Activated CD4-positive, alpha-beta T cell treated with anti-CD3 and anti-CD28 coated beads, Interleukin-2, amount 10 ng/mL, durations not matched to agents 7 days and 5 days (primary cell): ENCODE results near the gene CHFR. TPM values are rescaled to one million over a fixed set of nuclear protein-coding genes. Genes with fewer than 3 reads are reported as not detected.
"Not testable (repeated sequence)": the region's sequence is repeated elsewhere in the genome, so short reads cannot be mapped to it uniquely, and the experiment has no call there.

ENCODE experiments used
- CTCF ChIA-PET: fragments of 350-600 bp; sonication (Branson Sonifier 250); formaldehyde crosslinking; loops from one replicate; lab custom pipeline; 2021; ENCODE audit warnings: antibody characterized with exemption; lab: Charles Lee
- POLR2A ChIA-PET: fragments of 350-600 bp; sonication (Branson Sonifier 250); formaldehyde crosslinking; loops from one replicate; lab custom pipeline; 2021; ENCODE audit warnings: antibody characterized with exemption; lab: Charles Lee
- DNase-seq: peaks from one replicate; pipeline ENCODE4 v3.0.0-alpha.2; 2020
- H3K27ac Mint-ChIP-seq: one replicate; pipeline ENCODE4 v1.8.0; 2021; ENCODE audit warnings: mild to moderate bottlenecking, moderate library complexity, mixed read lengths
- H3K27me3 Mint-ChIP-seq: one replicate; pipeline ENCODE4 v1.8.0; 2021; ENCODE audit warnings: mixed read lengths
- H3K36me3 Mint-ChIP-seq: one replicate; pipeline ENCODE4 v1.8.0; 2021; ENCODE audit warnings: low read depth, mixed read lengths
- H3K4me1 Mint-ChIP-seq: one replicate; pipeline ENCODE4 v1.8.0; 2021; ENCODE audit warnings: mixed read lengths
- H3K4me3 Mint-ChIP-seq: one replicate; pipeline ENCODE4 v1.8.0; 2021; ENCODE audit warnings: mild to moderate bottlenecking, moderate library complexity, mixed read lengths
- H3K9me3 Mint-ChIP-seq: one replicate; pipeline ENCODE4 v1.8.0; 2021; ENCODE audit warnings: mixed read lengths
- total RNA-seq, 2 experiments: library from RNA; stranded (reverse); gene quantifications; one replicate each; pipeline ENCODE4 v1.2.3, GENCODE V29; 2021

CHFR gene
- total RNA-seq, 2 experiments from 2014 or later, result 71.4 to 88.9 TPM

DNA sequence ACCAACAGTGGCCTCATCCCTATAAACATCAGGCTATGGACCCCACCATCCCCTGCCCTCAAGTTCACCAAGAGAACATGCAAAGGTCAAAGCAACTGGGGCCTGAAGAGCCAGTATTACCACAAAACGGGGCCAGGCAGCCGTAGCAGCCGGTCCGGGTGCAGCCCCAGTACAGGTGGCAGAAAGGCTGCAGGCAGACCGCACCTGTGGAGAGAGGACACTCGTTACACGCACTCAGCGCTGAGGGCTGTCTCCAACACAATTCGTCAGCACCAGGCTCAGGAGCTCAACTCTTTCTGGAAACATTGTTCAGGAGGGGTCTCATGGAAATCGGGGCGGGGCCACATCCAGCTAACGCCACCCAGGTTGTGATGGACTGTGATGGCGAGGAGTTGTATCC, 38.9 kb downstream of the CHFR start:
- no peak overlapping the region for H3K27ac Mint-ChIP-seq
- ChIA-PET POLR2A (no interaction called here), CTCF (interaction anchor here (0.8 to 1.4 kb wide), 3 partner anchors 25 to 53 kb away, joined by 3 to 4 read pairs (median 3); no protein-coding TSS in a partner anchor)
- no peak overlapping the region for H3K4me3 Mint-ChIP-seq
- no peaks in the 10 kb centered on the region for H3K27me3 Mint-ChIP-seq
- no peaks in the 10 kb centered on the region for H3K9me3 Mint-ChIP-seq
- DNase-seq, result no peak
- peaks cover 5% of the 10 kb centered on the region for H3K4me1 Mint-ChIP-seq
- peaks cover 55% of the 10 kb centered on the region for H3K36me3 Mint-ChIP-seq

DNA sequence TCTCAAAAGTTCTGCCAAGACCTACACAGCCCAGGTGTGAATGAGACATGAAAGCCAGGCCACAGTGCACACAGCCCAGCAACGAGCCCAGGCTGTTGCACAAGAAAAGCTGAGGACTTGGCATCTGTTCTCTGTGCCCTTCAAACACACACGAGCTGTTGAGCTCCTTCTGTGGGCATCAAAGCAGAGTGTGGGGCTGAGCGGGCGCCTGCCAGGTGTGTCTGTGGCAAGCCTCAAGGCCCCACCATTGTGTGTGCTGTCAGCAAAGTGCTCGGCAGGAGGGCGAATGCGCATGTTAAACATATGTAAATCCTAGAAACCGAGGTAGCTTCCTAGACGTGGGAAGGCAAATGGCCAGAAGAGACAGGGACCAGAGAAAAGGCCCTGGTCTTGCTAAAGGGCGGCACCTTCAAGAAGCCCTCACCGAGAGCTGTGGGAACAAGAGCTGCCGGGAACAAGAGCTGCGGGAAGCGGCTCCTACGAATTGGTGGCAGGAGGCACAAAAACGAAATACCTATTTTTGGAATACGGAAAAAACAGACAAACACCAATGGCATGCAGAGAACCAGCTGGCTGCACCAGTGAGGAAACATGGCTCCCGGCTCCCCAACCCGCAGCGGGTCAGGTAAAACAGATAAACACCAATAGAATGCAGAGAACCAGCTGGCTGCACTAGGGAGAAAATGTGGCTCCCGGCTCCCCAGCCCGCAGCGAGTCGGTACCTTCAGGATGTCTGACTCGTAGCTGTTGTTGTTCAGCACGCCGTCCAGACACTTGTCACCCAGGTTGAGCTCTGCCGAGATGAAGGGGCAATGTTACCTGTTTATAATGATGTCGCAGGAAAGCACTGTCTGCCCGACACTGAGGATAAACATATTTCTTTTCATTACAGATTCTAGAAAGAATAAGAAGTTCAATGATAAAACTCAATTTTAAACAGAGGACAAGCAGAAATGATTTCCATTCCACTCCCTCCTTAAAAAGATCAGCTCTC, 39.7 kb downstream of the CHFR start:
- Mint-ChIP-seq H3K4me1 (peaks cover 5% of the 10 kb centered on the region), H3K9me3 (no peaks in the 10 kb centered on the region), H3K36me3 (peaks cover 52% of the 10 kb centered on the region), H3K4me3 (no peak overlapping the region), H3K27me3 (no peaks in the 10 kb centered on the region), H3K27ac (peak overlapping the region; percentile 36)
- ChIA-PET POLR2A (no interaction called here), CTCF (interaction anchor here (0.6 to 1.4 kb wide), 6 partner anchors 12 to 72 kb away, joined by 3 to 4 read pairs (median 3); no protein-coding TSS in a partner anchor)
- no peak for DNase-seq

DNA sequence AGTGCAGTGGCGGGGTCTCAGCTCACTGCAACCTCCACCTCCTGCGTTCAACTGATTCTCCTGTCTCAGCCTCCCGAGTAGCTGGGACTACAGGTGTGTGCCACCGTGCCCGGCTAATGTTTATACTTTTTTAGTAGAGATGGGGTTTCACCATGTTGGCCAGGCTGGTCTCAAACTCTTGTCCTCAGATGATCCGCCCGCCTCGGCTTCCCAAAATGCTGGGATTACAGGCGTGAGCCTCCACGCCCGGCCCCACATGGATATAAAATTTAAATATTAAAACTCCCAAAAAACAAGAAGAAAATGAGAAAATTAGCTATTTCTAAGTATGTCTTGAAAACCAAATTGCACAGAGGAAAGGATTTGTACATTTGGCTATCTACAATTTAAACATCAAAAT, 42.7 kb downstream of the CHFR start:
- H3K36me3 Mint-ChIP-seq, result peaks cover 49% of the 10 kb centered on the region
- H3K4me3 Mint-ChIP-seq, H3K4me1 Mint-ChIP-seq, H3K27ac Mint-ChIP-seq, H3K27me3 Mint-ChIP-seq, H3K9me3 Mint-ChIP-seq, DNase-seq, POLR2A ChIA-PET: not testable (repeated sequence)
- CTCF ChIA-PET, result interaction anchor here (0.5 kb wide), 1 partner anchor 77 kb away, joined by 3 read pairs; no protein-coding TSS in a partner anchor

DNA sequence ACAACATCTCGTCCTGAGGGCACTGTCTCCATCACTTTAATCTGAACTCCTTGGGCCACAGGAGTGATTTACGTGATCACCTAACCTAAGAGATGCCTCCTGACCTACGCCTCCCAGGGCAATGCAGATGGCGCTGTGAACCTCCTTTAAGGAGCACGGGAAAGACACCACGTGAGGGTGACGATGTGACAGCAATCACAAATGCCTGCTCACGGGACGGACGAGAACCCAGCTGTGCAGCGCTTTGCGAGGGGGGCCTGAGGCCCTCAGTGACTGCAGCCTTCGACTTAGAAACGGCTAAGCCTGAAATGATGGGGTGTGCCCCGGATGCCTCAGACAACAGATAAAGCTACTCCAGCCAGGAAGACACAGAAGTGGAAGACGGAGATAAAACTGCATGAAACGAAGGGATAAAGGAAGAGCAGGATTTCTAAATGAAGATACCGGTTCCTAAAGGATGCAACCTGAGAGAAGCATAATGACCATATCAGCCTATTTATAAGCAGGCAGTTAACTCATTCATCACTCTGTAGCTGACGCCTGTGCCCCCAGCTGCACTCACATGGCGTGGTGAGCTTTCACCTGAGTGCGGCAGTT, 44.9 kb downstream of the CHFR start:
- ChIA-PET CTCF (no interaction called here), POLR2A (no interaction called here)
- no peak overlapping the region for H3K27ac Mint-ChIP-seq
- no peak for DNase-seq
- peaks cover 54% of the 10 kb centered on the region for H3K36me3 Mint-ChIP-seq
- no peaks in the 10 kb centered on the region for H3K27me3 Mint-ChIP-seq
- peaks cover 13% of the 10 kb centered on the region for H3K4me1 Mint-ChIP-seq
- H3K4me3 Mint-ChIP-seq, result no peak overlapping the region
- H3K9me3 Mint-ChIP-seq, result no peaks in the 10 kb centered on the region

DNA sequence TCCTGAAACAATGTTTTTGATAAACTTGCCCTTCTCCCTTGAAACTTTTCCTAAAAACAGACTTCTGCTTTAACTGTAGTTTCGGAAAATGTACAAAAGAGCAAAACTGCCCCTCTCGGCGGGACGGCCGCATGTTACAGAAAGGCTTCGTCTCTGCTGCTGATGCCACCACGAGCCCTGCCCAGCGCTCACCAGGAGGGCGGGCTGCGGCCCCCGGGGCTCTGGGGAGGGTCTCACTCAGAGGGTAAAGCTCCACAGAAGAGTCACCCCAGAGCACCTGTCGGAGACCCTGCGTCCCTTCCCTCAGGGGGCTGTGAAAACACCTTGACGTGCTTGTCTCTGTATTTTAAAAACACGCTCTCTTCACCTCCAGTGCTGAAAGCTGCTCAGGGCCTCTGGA, 46.3 kb downstream of the CHFR start:
- no peak overlapping the region for H3K4me3 Mint-ChIP-seq
- H3K27me3 Mint-ChIP-seq, result no peaks in the 10 kb centered on the region
- H3K27ac Mint-ChIP-seq, result no peak overlapping the region
- H3K36me3 Mint-ChIP-seq, result peaks cover 57% of the 10 kb centered on the region
- H3K9me3 Mint-ChIP-seq, result no peaks in the 10 kb centered on the region
- peaks cover 23% of the 10 kb centered on the region for H3K4me1 Mint-ChIP-seq
- DNase-seq, result no peak
- ChIA-PET CTCF (no interaction called here), POLR2A (no interaction called here)

DNA sequence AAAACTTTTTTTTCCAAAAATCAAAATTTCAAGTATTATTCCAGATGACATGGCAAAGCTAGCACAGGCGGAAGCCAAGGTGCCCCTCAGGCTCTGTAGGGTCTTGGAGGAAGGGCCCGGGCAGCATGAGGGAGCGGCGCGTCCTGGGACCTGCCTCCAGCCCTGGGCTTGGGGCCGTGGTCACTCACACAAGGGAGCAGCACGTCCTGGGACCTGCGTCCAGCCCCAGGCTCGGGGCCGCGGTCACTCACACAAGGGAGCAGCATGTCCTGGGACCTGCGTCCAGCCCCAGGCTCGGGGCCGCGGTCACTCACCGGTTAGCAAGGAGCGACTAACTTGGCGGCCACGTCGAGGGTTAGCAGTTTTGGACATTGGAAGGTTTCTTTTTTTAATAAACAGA, 46.9 kb downstream of the CHFR start:
- Mint-ChIP-seq H3K27ac (no peak overlapping the region), H3K4me3 (no peak overlapping the region), H3K9me3 (no peaks in the 10 kb centered on the region), H3K36me3 (peaks cover 52% of the 10 kb centered on the region), H3K4me1 (peaks cover 23% of the 10 kb centered on the region), H3K27me3 (no peaks in the 10 kb centered on the region)
- no peak for DNase-seq
- ChIA-PET POLR2A (no interaction called here), CTCF (no interaction called here)

DNA sequence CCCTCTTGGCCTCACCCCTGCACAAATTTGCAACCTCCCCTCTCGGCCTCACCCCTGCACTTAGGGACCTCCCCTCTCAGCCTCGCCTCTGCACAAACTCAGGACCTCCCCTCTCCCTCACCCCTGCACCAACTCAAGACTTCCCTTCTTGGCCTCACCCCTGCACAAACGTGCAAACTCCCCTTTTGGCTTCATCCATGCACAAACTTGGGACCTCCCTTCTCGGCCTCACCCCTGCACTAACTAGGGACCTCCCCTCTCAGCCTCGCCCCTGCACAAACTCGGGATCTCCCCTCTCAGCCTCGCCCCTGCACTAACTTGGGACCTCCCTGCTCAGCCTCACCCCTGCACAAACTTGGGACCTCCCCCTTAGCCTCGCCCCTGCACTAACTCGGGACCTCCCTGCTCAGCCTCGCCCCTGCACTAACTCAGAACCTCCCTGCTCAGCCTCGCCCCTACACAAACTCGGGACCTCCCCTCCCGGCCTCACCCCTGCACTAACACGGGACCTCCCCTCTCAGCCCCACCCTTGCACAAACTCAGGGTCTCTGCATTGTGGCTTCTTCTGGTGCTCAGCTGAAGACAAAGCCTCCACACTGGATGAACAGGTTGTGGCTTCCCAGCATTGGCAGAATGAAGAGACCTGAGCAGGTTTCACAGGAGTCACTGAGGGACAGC, 47.7 kb downstream of the CHFR start:
- ChIA-PET CTCF (no interaction called here), POLR2A (no interaction called here)
- no peak overlapping the region for H3K4me3 Mint-ChIP-seq
- H3K4me1 Mint-ChIP-seq, result peaks cover 30% of the 10 kb centered on the region
- no peaks in the 10 kb centered on the region for H3K9me3 Mint-ChIP-seq
- H3K36me3 Mint-ChIP-seq, result peaks cover 52% of the 10 kb centered on the region
- no peaks in the 10 kb centered on the region for H3K27me3 Mint-ChIP-seq
- peak overlapping the region; percentile 33 for H3K27ac Mint-ChIP-seq
- no peak for DNase-seq

DNA sequence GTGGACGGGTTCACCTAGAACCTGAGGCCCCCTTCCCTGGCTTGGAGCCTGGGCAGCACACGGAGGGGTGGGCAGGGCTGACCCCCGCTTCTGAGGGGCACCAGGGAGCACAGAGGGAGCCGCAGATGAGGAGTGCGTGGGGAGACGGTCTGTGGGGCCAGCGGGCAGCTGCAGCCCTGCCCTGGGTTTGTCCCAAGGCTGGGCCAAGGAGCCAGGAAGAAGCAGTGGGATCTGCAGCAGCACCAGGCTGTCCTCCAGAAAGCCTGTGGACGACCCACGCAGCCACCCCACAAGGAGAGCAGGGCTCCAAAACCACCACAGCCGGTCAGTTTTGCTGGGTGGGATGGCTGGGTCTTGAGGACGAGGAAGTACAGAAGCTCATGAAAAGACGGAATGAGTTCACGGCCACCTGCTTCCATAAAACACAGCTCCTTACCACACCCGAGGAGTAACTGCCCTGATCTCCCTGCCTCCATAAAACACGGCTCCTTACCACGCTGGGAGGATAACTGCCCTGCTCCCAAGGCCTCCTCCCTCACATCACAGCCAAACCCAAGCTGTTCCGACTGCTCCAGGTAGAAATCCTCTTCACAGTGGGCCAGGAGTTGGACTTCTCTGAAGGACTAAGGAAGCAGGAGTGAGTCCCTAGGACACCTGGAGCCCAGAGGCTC, 48.9 kb downstream of the CHFR start:
- Mint-ChIP-seq H3K27ac (peak overlapping the region; percentile 60), H3K4me3 (no peak overlapping the region), H3K36me3 (peaks cover 58% of the 10 kb centered on the region), H3K9me3 (no peaks in the 10 kb centered on the region), H3K27me3 (no peaks in the 10 kb centered on the region), H3K4me1 (peaks cover 42% of the 10 kb centered on the region)
- DNase-seq, result no peak
- POLR2A ChIA-PET, result interaction anchor here (0.5 kb wide), 1 partner anchor 17 kb away, joined by 3 read pairs; no protein-coding TSS in a partner anchor
- CTCF ChIA-PET, result interaction anchor here (0.6 to 1.0 kb wide), 4 partner anchors 17 to 66 kb away, joined by 3 to 4 read pairs (median 3); no protein-coding TSS in a partner anchor

DNA sequence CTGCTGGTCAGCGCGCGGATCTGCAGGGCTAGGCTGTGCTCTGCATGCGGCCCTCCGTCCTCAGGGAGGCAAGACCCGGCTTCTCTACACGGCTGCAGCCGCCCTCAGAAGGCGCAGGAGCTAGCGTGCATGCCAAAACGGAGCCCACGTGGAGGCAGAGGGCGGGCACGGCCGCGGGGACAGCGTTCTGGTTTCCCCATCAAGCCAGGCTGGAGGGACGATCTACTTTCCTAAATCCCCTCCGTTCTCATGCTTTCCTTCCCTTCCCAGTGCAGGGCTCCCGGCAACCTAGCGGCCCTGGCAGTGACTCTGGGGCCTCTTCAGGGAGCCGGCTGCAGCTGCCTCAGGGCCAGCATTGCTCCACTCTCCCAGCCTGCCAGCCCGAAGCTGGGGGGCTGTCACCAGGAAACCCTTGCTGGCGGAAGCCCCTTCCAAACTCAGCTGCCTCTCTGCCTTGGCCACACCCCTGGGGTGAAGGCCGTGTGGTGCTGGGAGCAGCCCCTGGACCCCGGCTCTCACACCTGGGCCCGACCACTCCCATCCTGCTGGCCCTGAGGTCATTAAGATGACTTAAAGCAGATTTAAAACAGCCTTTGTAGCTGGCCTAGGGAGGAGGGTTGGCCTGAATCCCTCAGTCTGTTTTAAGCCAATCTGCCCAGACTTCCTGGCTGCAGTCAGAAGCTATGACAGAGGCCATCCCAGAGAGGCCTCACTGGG, 49.6 kb downstream of the CHFR start:
- Mint-ChIP-seq H3K36me3 (peaks cover 64% of the 10 kb centered on the region), H3K27me3 (no peaks in the 10 kb centered on the region), H3K9me3 (no peaks in the 10 kb centered on the region), H3K4me3 (no peak overlapping the region), H3K27ac (peak overlapping the region; percentile 72), H3K4me1 (peaks cover 49% of the 10 kb centered on the region)
- ChIA-PET POLR2A (interaction anchor here (0.5 kb wide), 1 partner anchor 16 kb away, joined by 3 read pairs; no protein-coding TSS in a partner anchor), CTCF (interaction anchor here (0.6 to 1.0 kb wide), 5 partner anchors 16 to 80 kb away, joined by 3 to 4 read pairs (median 3); no protein-coding TSS in a partner anchor)
- DNase-seq, result no peak

DNA sequence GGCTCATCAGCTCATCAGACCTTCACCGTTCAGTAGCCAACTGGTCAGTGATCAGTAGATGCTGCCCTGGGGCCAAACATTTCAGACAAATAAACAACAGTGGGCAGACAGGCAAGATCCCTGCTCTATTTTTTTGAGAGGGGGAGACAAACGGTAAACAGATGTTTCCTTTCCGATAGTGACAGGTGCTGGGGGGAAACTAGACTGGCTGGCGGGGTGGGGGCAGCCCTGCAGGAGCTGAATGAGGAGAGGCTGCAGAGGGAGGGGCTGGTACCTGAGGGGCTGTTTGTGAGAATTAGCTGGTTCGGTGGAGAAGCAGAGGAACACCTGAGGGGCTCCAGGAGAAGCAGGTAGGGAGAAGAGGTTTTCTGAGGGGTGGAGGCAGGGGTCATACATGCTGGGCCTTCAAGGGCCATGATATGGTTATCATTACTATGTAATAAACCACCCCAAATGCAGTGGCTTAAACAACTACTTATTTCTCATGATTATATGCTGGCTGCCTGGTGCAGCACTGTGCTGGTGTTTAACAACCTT, 50.5 kb downstream of the CHFR start:
- H3K9me3 Mint-ChIP-seq, result no peaks in the 10 kb centered on the region
- peaks cover 64% of the 10 kb centered on the region for H3K36me3 Mint-ChIP-seq
- DNase-seq, result no peak
- peaks cover 49% of the 10 kb centered on the region for H3K4me1 Mint-ChIP-seq
- ChIA-PET POLR2A (no interaction called here), CTCF (interaction anchor here (1.0 kb wide), 1 partner anchor 79 kb away, joined by 3 read pairs; no protein-coding TSS in a partner anchor)
- peak overlapping the region; percentile 59 for H3K4me3 Mint-ChIP-seq
- H3K27ac Mint-ChIP-seq, result peak overlapping the region; percentile 90
- H3K27me3 Mint-ChIP-seq, result no peaks in the 10 kb centered on the region

DNA sequence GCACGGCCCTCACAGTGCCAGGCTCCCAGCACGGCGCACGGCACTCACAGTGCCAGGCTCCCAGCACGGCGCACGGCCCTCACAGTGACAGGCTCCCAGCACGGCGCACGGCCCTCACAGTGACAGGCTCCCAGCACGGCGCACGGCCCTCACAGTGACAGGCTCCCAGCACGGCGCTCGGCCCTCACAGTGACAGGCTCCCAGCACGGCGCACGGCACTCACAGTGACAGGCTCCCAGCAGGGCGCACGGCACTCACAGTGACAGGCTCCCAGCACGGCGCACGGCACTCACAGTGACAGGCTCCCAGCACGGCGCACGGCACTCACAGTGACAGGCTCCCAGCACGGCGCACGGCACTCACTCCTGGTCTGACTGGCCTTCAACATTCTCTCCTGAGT, 51.2 kb downstream of the CHFR start:
- peak overlapping the region; percentile 59 for H3K4me3 Mint-ChIP-seq
- H3K9me3 Mint-ChIP-seq, CTCF ChIA-PET, POLR2A ChIA-PET, H3K27me3 Mint-ChIP-seq, DNase-seq: not testable (repeated sequence)
- H3K4me1 Mint-ChIP-seq, result peaks cover 49% of the 10 kb centered on the region
- H3K36me3 Mint-ChIP-seq, result peaks cover 65% of the 10 kb centered on the region
- H3K27ac Mint-ChIP-seq, result peak overlapping the region; percentile 90
